Measurements from ENCODE around the gene FAM83G. TPM values are rescaled to one million over a fixed set of nuclear protein-coding genes. Genes with fewer than 3 reads are reported as not detected.

The FAM83G gene
- total RNA-seq, 2 experiments from 2014 or later = 5.0 to 10.4 TPM

- H3K9me2 ChIP-seq (ENCODE audit: insufficient read depth, low read length) = no peaks in the 10 kb centered on the region
- no peak overlapping the region for H3K27ac ChIP-seq (ENCODE audit: low read depth, low read length, poor library complexity, severe bottlenecking)
- no peaks in the 10 kb centered on the region for H3K36me3 ChIP-seq (ENCODE audit: insufficient read depth, low read length)
- no peak overlapping the region for H3K4me3 ChIP-seq (ENCODE audit: low read depth, low read length, poor library complexity, severe bottlenecking)
- BruUV-seq (replicated peaks) = no TSS peak
- CTCF ChIA-PET (ENCODE audit: unreplicated experiment) = no interaction called here
- no peak overlapping the region for H2AFZ ChIP-seq (ENCODE audit: low read length)
- H4K20me1 ChIP-seq (ENCODE audit: insufficient read depth, low read length) = no peaks in the 10 kb centered on the region
- POLR2A ChIA-PET = no interaction called here
- TF ChIP-seq CTCF (conservative IDR thresholded peaks at IDR 0.05; ENCODE audit: low read length) (no peak), EZH2phosphoT487 (IDR thresholded peaks at IDR 0.05; ENCODE audit: borderline replicate concordance, low read depth, low read length) (no peak)
- no peak overlapping the region for H3K4me2 ChIP-seq (ENCODE audit: low read length)
- intact Hi-C loops (cut with micrococcal nuclease; ENCODE audit: unreplicated experiment) = no loop called here
- no peaks in the 10 kb centered on the region for H3K9me3 ChIP-seq (ENCODE audit: low read length)
- no peak for DNase-seq (ENCODE audit: low spot score)
- H3K4me1 ChIP-seq (ENCODE audit: insufficient read depth, low read length, poor library complexity, severe bottlenecking) = no peaks in the 10 kb centered on the region
- H3K79me2 ChIP-seq (ENCODE audit: insufficient read depth, low read depth, low read length) = no peaks in the 10 kb centered on the region
Observed at GRCh38 chr17:19012171-19013080, 7.9 kb upstream of the FAM83G start.

- no peak overlapping the region for H3K4me3 ChIP-seq (ENCODE audit: low read depth, low read length, poor library complexity, severe bottlenecking)
- H3K4me1 ChIP-seq (ENCODE audit: insufficient read depth, low read length, poor library complexity, severe bottlenecking) = no peaks in the 10 kb centered on the region
- H3K27ac ChIP-seq (ENCODE audit: low read depth, low read length, poor library complexity, severe bottlenecking) = no peak overlapping the region
- H2AFZ ChIP-seq (ENCODE audit: low read length) = no peak overlapping the region
- CTCF ChIA-PET (ENCODE audit: unreplicated experiment) = no interaction called here
- no peaks in the 10 kb centered on the region for H3K9me2 ChIP-seq (ENCODE audit: insufficient read depth, low read length)
- DNase-seq (ENCODE audit: low spot score) = no peak
- no peaks in the 10 kb centered on the region for H3K36me3 ChIP-seq (ENCODE audit: insufficient read depth, low read length)
- no peak for TF ChIP-seq EZH2phosphoT487 (IDR thresholded peaks at IDR 0.05; ENCODE audit: borderline replicate concordance, low read depth, low read length)
- no peak for TF ChIP-seq CTCF (conservative IDR thresholded peaks at IDR 0.05; ENCODE audit: low read length)
- H3K9me3 ChIP-seq (ENCODE audit: low read length) = peaks cover 4% of the 10 kb centered on the region; the same call in 1 of the 2 replicates
- intact Hi-C loops (cut with micrococcal nuclease; ENCODE audit: unreplicated experiment) = no loop called here
- BruUV-seq (replicated peaks) = no TSS peak
- H3K79me2 ChIP-seq (ENCODE audit: insufficient read depth, low read depth, low read length) = no peaks in the 10 kb centered on the region
- POLR2A ChIA-PET = no interaction called here
- H4K20me1 ChIP-seq (ENCODE audit: insufficient read depth, low read length) = no peaks in the 10 kb centered on the region
- H3K4me2 ChIP-seq (ENCODE audit: low read length) = no peak overlapping the region
Observed at GRCh38 chr17:19011581-19011980, 7.0 kb upstream of the FAM83G start.
